Spleen (tissue), 11 donors: Measurements from ENCODE around the gene ATP13A1. TPM values are rescaled to one million over a fixed set of nuclear protein-coding genes. Genes with fewer than 3 reads are reported as not detected.

Experiments used
- DNase-seq: peaks from one replicate; pipeline ENCODE4 v3.0.0-alpha.2; 2020
- H3K27ac ChIP-seq, 8 donors: fragments of 200-600 bp; sonication (generic) in 7 of 8; 1 replicate in 4 of 8; 2 replicates in 4 of 8; pipeline versions ENCODE4 v1.5.0 to v1.8.0; 2016 to 2021; ENCODE audit warnings: inconsistent platforms in 4 of 8, mild to moderate bottlenecking in 4 of 8, moderate library complexity in 1 of 8
- H3K27me3 ChIP-seq, 7 donors: fragments of 200-600 bp; sonication (generic) in 6 of 7; replicated peaks in 1 of 7; 1 replicate in 4 of 7; 2 replicates in 3 of 7; pipeline versions ENCODE4 v1.5.0 to v1.8.0; 2016 to 2021; ENCODE audit warnings: inconsistent platforms in 3 of 7, mild to moderate bottlenecking in 1 of 7
- H3K36me3 ChIP-seq, 6 donors: fragments of 200-600 bp; sonication (generic) in 5 of 6; 1 replicate in 4 of 6; 2 replicates in 2 of 6; pipeline versions ENCODE4 v1.5.0 to v1.8.0; 2016 to 2021; ENCODE audit warnings: inconsistent platforms in 2 of 6
- H3K4me1 ChIP-seq, 6 donors: fragments of 200-600 bp; sonication (generic) in 5 of 6; 1 replicate in 3 of 6; 2 replicates in 3 of 6; pipeline versions ENCODE4 v1.5.0 to v1.8.0; 2016 to 2021; ENCODE audit warnings: inconsistent platforms in 3 of 6
- H3K4me3 ChIP-seq, 8 donors: fragments of 200-600 bp; sonication (generic) in 7 of 8; 1 replicate in 4 of 8; 2 replicates in 4 of 8; pipeline versions ENCODE4 v1.5.0 to v1.8.0; 2016 to 2021; ENCODE audit warnings: inconsistent platforms in 4 of 8, mild to moderate bottlenecking in 4 of 8, moderate library complexity in 2 of 8
- H3K9me3 ChIP-seq, 8 donors: fragments of 200-600 bp; sonication (generic) in 7 of 8; 1 replicate in 4 of 8; 2 replicates in 4 of 8; pipeline versions ENCODE4 v1.5.0 to v1.8.0; 2016 to 2021; ENCODE audit warnings: inconsistent platforms in 4 of 8
- CTCF ChIP-seq, 11 experiments: fragments of 200-600 bp in 7 of 11; fragments of 450-650 bp in 4 of 11; sonication (generic) in 4 of 11; IDR thresholded peaks in 8 of 11; conservative IDR thresholded peaks in 3 of 11; 1 replicate in 7 of 11; 2 replicates in 4 of 11; pipeline versions ENCODE4 v1.4.0 to v1.8.0; 2016 to 2021; ENCODE audit warnings: antibody characterized with exemption in 11 of 11, inconsistent platforms in 4 of 11, mild to moderate bottlenecking in 1 of 11
- POLR2A ChIP-seq, 3 donors: fragments of 450-650 bp; IDR thresholded peaks; one replicate each; pipeline ENCODE4 v1.5.1; 2017; ENCODE audit warnings: antibody characterized with exemption in 3 of 3, mild to moderate bottlenecking in 1 of 3
- POLR2AphosphoS5 ChIP-seq, 3 donors: sonication (generic); formaldehyde crosslinking; IDR thresholded peaks; one replicate each; pipeline ENCODE4 v1.5.1; 2017; ENCODE audit warnings: antibody characterized with exemption in 3 of 3
- WGBS, 5 donors: extraction: QIAGEN DNeasy Blood & Tissue Kit in 3 of 5; methylation state at CpG; one replicate each; pipeline versions ENCODE4 v1.1.5 to v1.1.7; 2013 to 2018; 5-methylcytosine and 5-hydroxymethylcytosine counted together
- intact Hi-C: fragments of 100-400 bp; cut with DNase I; formaldehyde crosslinking; loops from one replicate; pipeline ENCODE4 v1.15.0; 2023; ENCODE audit warnings: low total_unique reads
- polyA plus RNA-seq, 3 donors: library from polyadenylated mRNA; stranded (reverse); fragments of 200-250 nt; gene quantifications; one replicate each; pipeline ENCODE4 v1.2.1, GENCODE V29; 2013
- total RNA-seq, 7 donors: library from RNA; depleted of rRNA in 3 of 7; stranded (reverse); fragments of >200 nt in 3 of 7; fragmentation: NEBNext Ultra II Directional in 4 of 7; extraction: Animal tissue kit (Norgen Biotek cat#: 25700) in 4 of 7; gene quantifications; one replicate each; pipeline versions ENCODE4 v1.1.0 to v1.2.1, GENCODE V29; 2016 to 2021
- donor health status: healthy with polysubstance abuse.
- donor health status: DM: no; HTN: no; CAD: no; lungs with moderate emphysema.
- donor health status: DM: no; HTN: no; CAD: no.
- donor health status: Bipolar disorder and iron deficiency.
- donor health status: healthy.
- donor health status: DM: no; HTN: no; CAD: no.
- donor health status: DM: yes; HTN: yes; CAD: no.

The ATP13A1 gene
- total and polyA plus RNA-seq, 10 donors = 39.7 to 301 (median 99.7) TPM

- Histone ChIP-seq H3K27me3 (no peaks in the 10 kb centered on the region), H3K4me1 (peaks cover 0 to 8% (median 3%) of the 10 kb centered on the region in 6 donors), H3K9me3 (no peaks in the 10 kb centered on the region), H3K4me3 (no peak overlapping the region), H3K27ac (no peak overlapping the region), H3K36me3 (peaks cover 18 to 100% (median 100%) of the 10 kb centered on the region in 6 donors)
- 96 to 100% (median 98%) methylated on average over 13 to 22 of the region's 22 CpGs for WGBS, 5 donors
- intact Hi-C loops = no loop called here
- DNase-seq = peak; percentile 59
- TF ChIP-seq POLR2A (IDR thresholded peaks at IDR 0.05) (no peak), CTCF (IDR thresholded peaks at IDR 0.05 in 8 of 11, conservative IDR thresholded peaks at IDR 0.05 in 3 of 11) (no peak), POLR2AphosphoS5 (IDR thresholded peaks at IDR 0.05) (no peak)
Measured at GRCh38 chr19:19655051-19655594, 8.4 kb downstream of the ATP13A1 start.

GRCh38 chr19:19654441-19654840 is 9.0 kb downstream of the ATP13A1 start:
- Histone ChIP-seq H3K9me3 (no peaks in the 10 kb centered on the region), H3K27ac (no peak overlapping the region), H3K4me3 (no peak overlapping the region), H3K36me3 (peaks cover 18 to 100% (median 100%) of the 10 kb centered on the region in 6 donors), H3K4me1 (peaks cover 0 to 1% (median 0%) of the 10 kb centered on the region in 6 donors), H3K27me3 (no peaks in the 10 kb centered on the region)
- TF ChIP-seq POLR2AphosphoS5 (IDR thresholded peaks at IDR 0.05) (no peak), POLR2A (IDR thresholded peaks at IDR 0.05) (no peak), CTCF (IDR thresholded peaks at IDR 0.05 in 8 of 11, conservative IDR thresholded peaks at IDR 0.05 in 3 of 11) (no peak)
- DNase-seq = peak; percentile 42
- WGBS, 5 donors = 93 to 98% (median 94%) methylated on average over 8 to 15 of the region's 15 CpGs
- intact Hi-C loops = no loop called here

GRCh38 chr19:19653597-19654147 is 9.8 kb downstream of the ATP13A1 start:
- H3K36me3 ChIP-seq = peaks cover 17 to 100% (median 99%) of the 10 kb centered on the region in 6 donors
- H3K4me3 ChIP-seq = no peak overlapping the region
- H3K4me1 ChIP-seq = no peaks in the 10 kb centered on the region
- no peak for TF ChIP-seq POLR2A (IDR thresholded peaks at IDR 0.05)
- TF ChIP-seq POLR2AphosphoS5 (IDR thresholded peaks at IDR 0.05) = peak in 1 of 3 donors; percentile 19
- 96 to 98% (median 98%) methylated on average over 11 to 23 of the region's 23 CpGs for WGBS, 5 donors
- DNase-seq = no peak
- no peak overlapping the region for H3K27ac ChIP-seq
- H3K9me3 ChIP-seq = no peaks in the 10 kb centered on the region
- intact Hi-C loops = no loop called here
- H3K27me3 ChIP-seq = no peaks in the 10 kb centered on the region

- no peak for DNase-seq
- no peaks in the 10 kb centered on the region for H3K4me1 ChIP-seq
- H3K27me3 ChIP-seq = no peaks in the 10 kb centered on the region
- WGBS, 5 donors = 91 to 95% (median 91%) methylated on average over 23 to 24 of the region's 24 CpGs
- no peaks in the 10 kb centered on the region for H3K9me3 ChIP-seq
- intact Hi-C loops = no loop called here
- peaks cover 15 to 100% (median 98%) of the 10 kb centered on the region in 6 donors for H3K36me3 ChIP-seq
- H3K4me3 ChIP-seq = no peak overlapping the region
- TF ChIP-seq POLR2AphosphoS5 (IDR thresholded peaks at IDR 0.05) (peak in 2 of 3 donors; percentile 20 to 50), CTCF (IDR thresholded peaks at IDR 0.05 in 8 of 11, conservative IDR thresholded peaks at IDR 0.05 in 3 of 11) (no peak)
- no peak overlapping the region for H3K27ac ChIP-seq
Measured at GRCh38 chr19:19652482-19653295, 10.8 kb downstream of the ATP13A1 start.
